Muscle of back (tissue), 11 donors: Measurements from ENCODE around the gene SRPRB. TPM values are rescaled to one million over a fixed set of nuclear protein-coding genes. Genes with fewer than 3 reads are reported as not detected.

Experiments
- DNase-seq, 3 donors: peaks; one replicate each; pipeline versions ENCODE4 v3.0.0 to v3.0.0-alpha.2; 2013
- polyA plus RNA-seq, 10 donors: library from polyadenylated mRNA; unstranded; fragments of 120-200 nt; gene quantifications; one replicate each; pipeline ENCODE4 v1.2.1, GENCODE V29; 2013; ENCODE audit not compliant: insufficient read length in 10 of 10

SRPRB gene
- polyA plus RNA-seq, 10 donors: 32.4 to 43.4 (median 37.1) TPM

GRCh38 chr3:133840055-133840737, 34.6 kb downstream of the SRPRB start:
- no peak for DNase-seq

GRCh38 chr3:133840767-133841166, 35.2 kb downstream of the SRPRB start:
- DNase-seq: no peak

DNA sequence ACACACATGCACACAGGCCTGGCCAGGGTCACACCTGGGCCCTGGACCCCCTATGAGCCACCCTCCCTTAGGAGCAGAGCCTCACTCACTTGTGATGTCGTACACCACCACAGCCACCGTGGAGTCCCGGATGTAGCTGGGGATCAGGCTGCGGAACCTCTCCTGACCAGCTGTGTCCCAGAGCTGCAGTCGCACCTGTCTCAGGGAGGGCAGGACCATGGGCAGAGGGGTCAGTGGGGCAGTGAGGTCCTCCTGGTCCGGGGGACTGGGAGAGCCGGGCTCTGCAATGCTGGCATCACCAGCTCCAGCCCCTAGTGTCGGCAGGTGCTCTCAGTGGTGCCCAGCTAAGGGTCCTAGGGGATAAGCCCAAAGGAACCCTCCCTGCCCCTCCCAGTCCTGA, 35.6 kb downstream of the SRPRB start:
- DNase-seq: no peak

DNA sequence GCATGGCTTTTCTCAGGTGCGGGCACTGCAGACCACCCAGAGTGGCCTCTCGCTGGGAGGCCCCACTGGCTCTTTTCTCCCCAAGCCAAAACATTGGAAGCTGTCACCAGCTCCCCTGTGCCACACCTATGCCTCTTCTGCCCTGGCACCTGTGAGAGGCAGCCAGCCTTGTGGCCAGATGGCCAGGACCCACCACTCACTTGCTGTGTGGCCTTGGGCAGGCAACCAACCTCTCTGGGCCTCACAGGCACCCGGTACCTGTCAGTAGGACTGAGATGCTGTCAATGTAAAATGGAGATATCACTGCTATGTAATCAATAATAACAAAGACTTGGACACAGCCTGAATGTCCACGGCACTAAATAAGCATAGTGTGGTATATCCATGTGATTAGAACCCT, 36.5 kb downstream of the SRPRB start:
- no peak for DNase-seq

- DNase-seq: peak in 1 of 3 donors; percentile 17
Observed at GRCh38 chr3:133843634-133844033, 38.0 kb downstream of the SRPRB start.

DNA sequence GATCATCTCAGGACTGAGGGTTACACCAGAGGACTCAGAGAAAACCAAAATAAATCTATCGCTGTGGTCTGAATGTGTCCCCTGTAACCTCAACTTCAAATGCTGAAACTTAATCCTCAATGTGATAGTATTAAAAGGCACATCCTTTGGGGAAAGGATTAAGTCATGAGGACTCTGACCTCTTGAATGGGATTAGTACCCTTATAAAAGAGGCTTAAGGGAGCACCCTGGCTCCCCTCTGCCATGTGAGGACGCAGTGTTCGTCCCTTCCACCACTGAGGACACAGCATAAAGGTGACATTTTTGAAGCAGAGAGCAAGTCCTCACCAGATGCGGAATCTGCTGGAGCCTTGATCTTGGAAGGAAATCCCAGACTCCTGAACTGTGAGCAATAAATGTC, 39.5 kb downstream of the SRPRB start:
- DNase-seq: no peak

GRCh38 chr3:133849346-133849745, 43.7 kb downstream of the SRPRB start:
- no peak for DNase-seq

DNA sequence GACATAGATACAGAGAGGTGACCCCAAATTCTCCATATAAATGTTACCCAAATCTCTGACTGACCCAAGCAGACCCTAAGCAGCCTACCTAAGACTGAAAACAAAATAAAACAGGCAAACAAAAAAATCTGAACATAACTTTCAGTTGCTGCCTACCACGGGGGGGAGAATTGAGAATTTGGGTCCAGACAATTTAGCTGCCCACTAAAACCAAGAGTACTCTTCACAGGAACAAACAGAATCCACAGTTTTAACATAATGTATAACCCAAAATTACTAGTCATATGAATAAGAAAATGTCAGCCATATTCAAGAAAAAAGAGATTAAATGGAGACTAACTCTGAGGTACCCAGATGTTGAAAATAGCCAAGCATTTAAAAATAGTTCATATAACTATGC, 44.4 kb downstream of the SRPRB start:
- DNase-seq: no peak

DNA sequence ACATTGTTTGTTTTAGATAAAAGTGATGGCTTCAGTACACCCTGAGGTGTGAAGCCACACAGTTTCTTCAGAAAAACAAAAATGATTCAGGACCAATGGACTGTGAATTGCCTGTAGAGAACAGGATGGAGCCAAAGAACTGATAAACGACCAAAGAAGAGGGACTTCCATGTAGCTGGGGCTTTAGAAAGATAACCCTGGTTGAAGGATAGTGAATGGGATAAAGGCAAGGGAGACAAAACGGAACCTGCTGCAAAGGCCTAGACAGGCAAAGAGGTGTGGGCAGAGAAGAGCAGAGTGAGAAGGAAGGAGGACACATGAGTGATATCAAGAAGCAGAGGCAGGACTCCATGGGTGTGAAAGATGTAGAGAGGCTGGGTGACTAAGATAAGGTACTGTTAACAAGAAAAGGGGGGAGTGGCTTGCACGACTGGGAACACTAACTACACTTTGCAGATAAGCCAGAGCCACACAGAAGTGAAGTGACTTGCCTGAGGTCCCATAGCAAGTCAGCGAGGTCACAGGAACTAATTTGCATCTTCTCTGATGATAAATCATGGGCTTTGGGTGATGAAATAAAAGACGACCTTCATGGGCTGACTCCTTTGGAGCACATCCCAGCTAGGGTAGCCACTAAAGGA, 45.8 kb downstream of the SRPRB start:
- no peak for DNase-seq

GRCh38 chr3:133851931-133852330, 46.3 kb downstream of the SRPRB start:
- no peak for DNase-seq

- no peak for DNase-seq
Observed at GRCh38 chr3:133853063-133853924, 47.7 kb downstream of the SRPRB start.

GRCh38 chr3:133853925-133854227, 48.3 kb downstream of the SRPRB start:
- DNase-seq: no peak

DNA sequence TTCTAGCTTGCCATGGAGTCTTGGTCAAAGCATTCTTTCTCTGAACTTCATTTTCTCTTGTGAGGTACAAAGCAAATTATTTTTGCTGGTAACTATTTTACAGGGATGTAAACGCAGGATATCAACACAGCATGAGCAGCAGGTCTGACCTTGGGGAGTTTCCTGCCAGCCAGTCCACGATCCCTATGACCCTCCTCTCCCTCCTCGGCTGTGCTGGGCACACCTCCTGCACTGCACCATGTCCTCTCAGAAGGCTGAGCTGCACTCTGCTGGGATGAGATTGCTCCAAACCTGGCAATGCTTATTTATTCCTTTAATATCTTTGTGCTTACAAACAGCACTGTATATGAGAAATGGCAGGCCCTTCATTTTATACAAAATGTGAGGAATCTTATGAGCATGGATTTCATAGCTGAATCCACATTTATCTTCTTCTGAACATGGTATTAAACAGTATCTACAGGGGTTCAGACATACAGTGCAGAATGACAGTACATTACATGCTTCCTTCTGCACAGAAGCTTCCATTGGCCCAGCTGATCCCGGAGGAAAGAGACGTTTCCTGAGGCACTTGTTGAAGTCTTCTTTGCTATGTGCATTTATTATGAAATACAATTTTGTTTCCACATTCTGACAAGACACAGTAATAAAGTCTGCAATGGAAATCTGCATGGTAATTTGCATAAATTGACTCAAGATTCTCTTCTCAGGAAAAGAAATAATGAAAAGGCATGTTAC, 48.8 kb downstream of the SRPRB start:
- DNase-seq: no peak

DNA sequence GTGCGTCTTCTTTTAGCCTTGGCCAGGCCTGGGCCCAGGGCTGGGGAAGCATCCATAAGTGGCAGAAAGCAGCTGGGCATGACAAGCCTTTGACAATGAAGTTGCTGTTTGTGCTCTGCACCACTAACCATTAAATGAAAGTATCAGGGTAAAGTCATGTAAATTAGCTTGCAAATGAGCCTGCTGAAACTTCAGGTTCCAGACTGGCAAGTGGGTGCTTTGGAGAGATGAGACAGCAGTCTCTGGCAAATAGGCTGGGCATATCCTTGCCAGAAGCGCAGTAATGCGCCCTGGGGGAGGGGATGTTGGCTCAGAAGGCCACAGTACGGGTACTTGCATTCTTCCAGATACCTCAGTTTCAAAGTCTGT, 49.4 kb downstream of the SRPRB start:
- DNase-seq: no peak

DNA sequence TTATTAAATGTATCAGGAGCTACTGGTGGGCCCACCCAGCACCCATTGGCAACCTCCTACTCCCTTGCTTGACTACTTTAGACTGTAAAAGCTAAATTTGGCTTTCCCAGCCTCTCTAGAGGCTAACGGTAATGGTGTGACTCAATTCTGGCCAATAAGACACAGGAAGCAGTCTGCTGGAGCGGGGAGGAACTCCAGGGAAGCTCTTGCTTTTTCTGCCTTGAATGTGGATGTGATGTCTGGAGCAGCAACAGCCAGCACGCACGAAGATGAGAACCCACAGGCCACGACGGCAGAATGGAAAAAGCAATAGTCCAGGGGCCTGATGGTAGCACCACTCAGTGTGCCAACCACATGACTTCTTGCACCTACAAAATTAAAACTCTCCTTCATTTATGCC, 50.2 kb downstream of the SRPRB start:
- DNase-seq: no peak

GRCh38 chr3:133856316-133856715, 50.7 kb downstream of the SRPRB start:
- DNase-seq: no peak

DNA sequence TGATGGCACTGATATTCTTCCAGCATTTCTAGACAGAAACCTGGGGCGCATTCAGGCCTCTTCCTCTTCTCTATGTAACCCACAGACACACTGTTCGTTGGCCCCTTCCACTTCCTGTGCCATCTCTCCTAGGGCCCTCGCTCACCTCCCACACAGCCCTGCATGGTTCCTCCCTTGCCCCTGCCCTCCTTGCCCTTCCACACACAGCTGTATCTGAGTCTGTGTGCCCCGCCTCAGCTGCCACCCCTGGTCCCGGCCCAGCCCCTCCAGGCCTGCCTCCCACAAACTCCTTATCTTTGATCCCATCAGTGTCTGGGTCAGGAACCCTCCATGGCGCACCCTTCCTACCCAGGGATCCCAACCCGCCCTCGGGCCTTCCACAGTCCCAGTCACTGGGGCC, 52.2 kb downstream of the SRPRB start:
- no peak for DNase-seq

GRCh38 chr3:133859381-133860234, 54.0 kb downstream of the SRPRB start:
- no peak for DNase-seq

DNA sequence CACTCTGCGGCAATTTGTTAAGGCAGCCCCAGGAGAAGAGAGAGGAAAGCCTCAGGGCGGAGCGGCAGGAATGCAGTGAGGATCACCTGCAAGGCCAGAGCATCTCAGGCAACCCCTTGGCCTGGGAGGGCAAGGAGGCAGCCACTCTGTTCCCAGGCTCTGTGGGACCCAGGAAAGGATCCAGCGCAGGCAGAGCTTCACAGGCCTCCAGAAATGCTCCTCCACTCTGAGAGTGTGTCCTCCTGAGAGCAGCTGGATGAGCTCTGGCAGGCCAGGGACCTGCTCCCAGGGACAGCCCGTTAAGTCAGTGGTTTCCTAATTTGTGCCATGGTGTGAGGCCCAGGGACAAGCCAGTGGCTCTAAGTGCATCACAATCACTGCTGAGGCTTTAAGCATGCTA, 54.9 kb downstream of the SRPRB start:
- DNase-seq: no peak

- no peak for DNase-seq
Observed at GRCh38 chr3:133862161-133862560, 56.5 kb downstream of the SRPRB start.

GRCh38 chr3:133863911-133864310, 58.3 kb downstream of the SRPRB start:
- no peak for DNase-seq
